Upper lobe of left lung (tissue), 6 donors: ENCODE measurements around the gene GLRX2. TPM values are rescaled to one million over a fixed set of nuclear protein-coding genes. Genes with fewer than 3 reads are reported as not detected.
"Not testable (repeated sequence)": the region's sequence is repeated elsewhere in the genome, so short reads cannot be mapped to it uniquely, and the experiment has no call there.

ENCODE experiments used
- ATAC-seq, 2 donors: fragments of 200-7000 bp; cut with Tn5 transposase; one replicate each; pipeline ENCODE4 v1.9.1; 2022; ENCODE audit warnings: mild to moderate bottlenecking in 2 of 2, moderate library complexity in 2 of 2; ENCODE audit not compliant: low FRiP score in 2 of 2
- DNase-seq, 2 donors: peaks; one replicate each; pipeline ENCODE4 v3.0.0-alpha.2; 2019 to 2020
- H3K27ac ChIP-seq, 4 donors: fragments of 200-600 bp; sonication (generic); one replicate each; pipeline ENCODE4 v1.5.1; 2016 to 2019
- H3K27me3 ChIP-seq, 4 donors: fragments of 200-600 bp; sonication (generic); one replicate each; pipeline ENCODE4 v1.5.1; 2017 to 2019
- H3K36me3 ChIP-seq, 4 donors: fragments of 200-600 bp; sonication (generic); one replicate each; pipeline ENCODE4 v1.5.1; 2016 to 2019
- H3K4me1 ChIP-seq, 4 donors: fragments of 200-600 bp; sonication (generic); one replicate each; pipeline ENCODE4 v1.5.1; 2018 to 2019
- H3K4me3 ChIP-seq, 4 donors: fragments of 200-600 bp; sonication (generic); one replicate each; pipeline ENCODE4 v1.5.1; 2017 to 2019; ENCODE audit warnings: mild to moderate bottlenecking in 2 of 4, moderate library complexity in 1 of 4
- H3K9me3 ChIP-seq, 4 donors: fragments of 200-600 bp; sonication (generic); one replicate each; pipeline ENCODE4 v1.5.1; 2018 to 2019
- CTCF ChIP-seq, 6 experiments: fragments of 450-650 bp in 4 of 6; fragments of 200-600 bp in 2 of 6; sonication (generic) in 2 of 6; IDR thresholded peaks; one replicate each; pipeline ENCODE4 v1.5.1; 2016 to 2019; ENCODE audit warnings: antibody characterized with exemption in 6 of 6
- EP300 ChIP-seq, 4 donors: sonication (generic); formaldehyde crosslinking; IDR thresholded peaks; one replicate each; pipeline ENCODE4 v1.5.1; 2017; ENCODE audit warnings: antibody characterized with exemption in 4 of 4, control low read depth in 2 of 4
- POLR2A ChIP-seq, 4 donors: fragments of 450-650 bp; IDR thresholded peaks; one replicate each; pipeline ENCODE4 v1.5.1; 2016 to 2017; ENCODE audit warnings: antibody characterized with exemption in 4 of 4, mild to moderate bottlenecking in 2 of 4
- POLR2AphosphoS5 ChIP-seq, 2 donors: sonication (generic); formaldehyde crosslinking; IDR thresholded peaks; one replicate each; pipeline ENCODE4 v1.5.1; 2017; ENCODE audit warnings: antibody characterized with exemption in 2 of 2
- WGBS, 2 donors: methylation state at CpG; one replicate each; pipeline ENCODE4 v1.1.5; 2017 to 2018; 5-methylcytosine and 5-hydroxymethylcytosine counted together
- total RNA-seq, 6 donors: library from RNA; depleted of rRNA in 4 of 6; stranded (reverse); fragments of >200 nt in 4 of 6; gene quantifications; one replicate each; pipeline versions ENCODE4 v1.1.0 to v1.2.1, GENCODE V29; 2016 to 2021
- donor health status: DM: no; HTN: no; CAD: no; lungs with moderate emphysema.
- donor health status: DM: no; HTN: yes; CAD: no; lungs with severe emphysema.

GLRX2 gene
- total RNA-seq, 6 donors from 2014 or later = 1.4 to 18.6 (median 6.6) TPM

- no peak overlapping the region for H3K27ac ChIP-seq
- H3K9me3 ChIP-seq = no peaks in the 10 kb centered on the region
- H3K4me1 ChIP-seq = peaks cover 2 to 13% (median 6%) of the 10 kb centered on the region in 4 donors
- H3K4me3 ChIP-seq = no peak overlapping the region
- DNase-seq = no peak
- no peaks in the 10 kb centered on the region for H3K27me3 ChIP-seq
- no peak for ATAC-seq
- no peaks in the 10 kb centered on the region for H3K36me3 ChIP-seq
- TF ChIP-seq CTCF (IDR thresholded peaks at IDR 0.05) = no peak
- no peak for TF ChIP-seq POLR2A (IDR thresholded peaks at IDR 0.05)
- no peak for TF ChIP-seq POLR2AphosphoS5 (IDR thresholded peaks at IDR 0.05)
- no peak for TF ChIP-seq EP300 (IDR thresholded peaks at IDR 0.05)
- WGBS, 2 donors = 85 to 90% methylated on average over 3 of the region's 3 CpGs
Observed at GRCh38 chr1:193118194-193118593, 13.0 kb upstream of the GLRX2 start.

- not testable (repeated sequence) for H3K9me3 ChIP-seq, H3K36me3 ChIP-seq, H3K4me3 ChIP-seq, ATAC-seq, DNase-seq, H3K27ac ChIP-seq, H3K27me3 ChIP-seq
- WGBS, 2 donors = 95 to 98% methylated on average over 6 of the region's 6 CpGs
- H3K4me1 ChIP-seq = peaks cover 0 to 11% (median 3%) of the 10 kb centered on the region in 4 donors
Observed at GRCh38 chr1:193117167-193117566, 12.0 kb upstream of the GLRX2 start.

GRCh38 chr1:193115629-193116227 is 10.5 kb upstream of the GLRX2 start:
- Histone ChIP-seq H3K4me1 (peaks cover 0 to 21% (median 12%) of the 10 kb centered on the region in 4 donors), H3K27me3 (no peaks in the 10 kb centered on the region), H3K9me3 (no peaks in the 10 kb centered on the region), H3K4me3 (no peak overlapping the region), H3K36me3 (no peaks in the 10 kb centered on the region), H3K27ac (no peak overlapping the region)
- DNase-seq (peak in 1 of 2 donors; percentile 26), ATAC-seq (peak; percentile 62 to 90)
- TF ChIP-seq EP300 (IDR thresholded peaks at IDR 0.05) (peak in 1 of 4 donors; percentile 16), POLR2AphosphoS5 (IDR thresholded peaks at IDR 0.05) (no peak)
- WGBS, 2 donors = 71 to 78% methylated on average over 1 of the region's 1 CpG

GRCh38 chr1:193114485-193115095 is 9.4 kb upstream of the GLRX2 start:
- DNase-seq (no peak), ATAC-seq (no peak)
- H3K9me3 ChIP-seq = no peaks in the 10 kb centered on the region
- H3K27me3 ChIP-seq = no peaks in the 10 kb centered on the region
- 56 to 57% methylated on average over 6 of the region's 6 CpGs for WGBS, 2 donors
- no peak overlapping the region for H3K27ac ChIP-seq
- TF ChIP-seq CTCF (IDR thresholded peaks at IDR 0.05) (no peak), POLR2AphosphoS5 (IDR thresholded peaks at IDR 0.05) (no peak), POLR2A (IDR thresholded peaks at IDR 0.05) (no peak), EP300 (IDR thresholded peaks at IDR 0.05) (no peak)
- H3K4me3 ChIP-seq = no peak overlapping the region
- H3K36me3 ChIP-seq = no peaks in the 10 kb centered on the region
- H3K4me1 ChIP-seq = peaks cover 0 to 21% (median 12%) of the 10 kb centered on the region in 4 donors

- H3K27me3 ChIP-seq = no peaks in the 10 kb centered on the region
- H3K4me1 ChIP-seq = peaks cover 0 to 21% (median 12%) of the 10 kb centered on the region in 4 donors
- H3K4me3 ChIP-seq = no peak overlapping the region
- no peak for ATAC-seq
- no peak overlapping the region for H3K27ac ChIP-seq
- H3K36me3 ChIP-seq = no peaks in the 10 kb centered on the region
- TF ChIP-seq POLR2A (IDR thresholded peaks at IDR 0.05) (no peak), CTCF (IDR thresholded peaks at IDR 0.05) (no peak), POLR2AphosphoS5 (IDR thresholded peaks at IDR 0.05) (no peak), EP300 (IDR thresholded peaks at IDR 0.05) (no peak)
- no peak for DNase-seq
- no peaks in the 10 kb centered on the region for H3K9me3 ChIP-seq
Observed at GRCh38 chr1:193113992-193114332, 8.7 kb upstream of the GLRX2 start.
